Measurements from ENCODE around the gene CAMK1G. TPM values are rescaled to one million over a fixed set of nuclear protein-coding genes. Genes with fewer than 3 reads are reported as not detected.

Gene CAMK1G
- total and polyA plus RNA-seq, 2 donors (not counting 3 experiments of a cell fraction or from before 2014, with no cell fraction given), result not detected

DNA sequence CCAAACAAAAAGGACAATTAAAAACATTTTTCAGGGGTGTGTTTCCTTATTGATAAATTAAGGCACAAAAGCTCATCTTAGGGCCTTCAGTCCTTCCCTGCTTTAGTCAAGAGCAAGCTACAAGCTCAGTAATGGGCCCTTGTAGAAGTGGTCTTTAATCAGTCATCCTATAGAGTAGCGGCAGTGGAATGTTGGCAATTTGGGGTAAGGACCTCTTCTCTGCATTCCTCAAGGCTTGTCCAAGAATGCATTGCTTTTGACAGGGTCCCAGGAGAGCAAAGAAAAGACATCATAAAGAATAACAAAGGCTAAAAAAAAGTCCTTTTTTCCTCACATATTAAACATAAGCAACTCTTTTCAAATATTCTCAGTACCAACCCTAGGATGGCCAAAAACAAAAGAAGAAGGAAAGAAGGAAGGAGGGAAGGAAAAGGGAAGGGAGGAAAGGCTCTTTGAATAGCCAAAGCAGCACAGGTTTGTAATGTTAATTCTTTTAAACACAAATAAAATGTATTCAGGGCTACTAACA, 27.3 kb upstream of the CAMK1G start:
- no peak overlapping the region for H3K4me2 ChIP-seq (ENCODE audit: insufficient read depth, low read length)
- H4K20me1 ChIP-seq (replicated peaks; ENCODE audit: control insufficient read depth, extremely low read depth, insufficient read depth, low read length), result no peaks in the 10 kb centered on the region
- intact Hi-C loops (cut with micrococcal nuclease), result no loop called here
- FAIRE-seq, result no peak
- H3K9me1 ChIP-seq (replicated peaks; ENCODE audit: control insufficient read depth, extremely low read depth, insufficient read depth, low read length), result no peaks in the 10 kb centered on the region
- ChIA-PET POLR2A (no interaction called here), CTCF (interaction anchor here (1.3 kb wide), 1 partner anchor 13 kb away, joined by 3 read pairs; no protein-coding TSS in a partner anchor)
- BruUV-seq (replicated peaks), result no TSS peak
- H3K27ac ChIP-seq (ENCODE audit: insufficient read depth, low read depth, low read length), result no peak overlapping the region
- H3K9ac ChIP-seq (replicated peaks; ENCODE audit: extremely low read depth, insufficient read depth, low read length), result no peak overlapping the region
- dilution Hi-C loops (cut with MboI; ENCODE audit: extremely low pct_ligation_motif_present, low sequenced_read_pairs), result no loop called here
- peaks cover 2 to 5% of the 10 kb centered on the region in 2 experiments for H3K27me3 ChIP-seq (ENCODE audit: control insufficient read depth in 2 of 2, insufficient read depth in 2 of 2, low read length in 2 of 2)
- no peaks in the 10 kb centered on the region for H3K79me2 ChIP-seq (ENCODE audit: control insufficient read depth, insufficient read depth, low read length)
- H3K9me3 ChIP-seq (replicated peaks; ENCODE audit: control insufficient read depth, insufficient read depth, low read length), result no peaks in the 10 kb centered on the region
- no peak overlapping the region for H2AFZ ChIP-seq (ENCODE audit: low read depth, low read length)
- TF ChIP-seq, protein P1, sequence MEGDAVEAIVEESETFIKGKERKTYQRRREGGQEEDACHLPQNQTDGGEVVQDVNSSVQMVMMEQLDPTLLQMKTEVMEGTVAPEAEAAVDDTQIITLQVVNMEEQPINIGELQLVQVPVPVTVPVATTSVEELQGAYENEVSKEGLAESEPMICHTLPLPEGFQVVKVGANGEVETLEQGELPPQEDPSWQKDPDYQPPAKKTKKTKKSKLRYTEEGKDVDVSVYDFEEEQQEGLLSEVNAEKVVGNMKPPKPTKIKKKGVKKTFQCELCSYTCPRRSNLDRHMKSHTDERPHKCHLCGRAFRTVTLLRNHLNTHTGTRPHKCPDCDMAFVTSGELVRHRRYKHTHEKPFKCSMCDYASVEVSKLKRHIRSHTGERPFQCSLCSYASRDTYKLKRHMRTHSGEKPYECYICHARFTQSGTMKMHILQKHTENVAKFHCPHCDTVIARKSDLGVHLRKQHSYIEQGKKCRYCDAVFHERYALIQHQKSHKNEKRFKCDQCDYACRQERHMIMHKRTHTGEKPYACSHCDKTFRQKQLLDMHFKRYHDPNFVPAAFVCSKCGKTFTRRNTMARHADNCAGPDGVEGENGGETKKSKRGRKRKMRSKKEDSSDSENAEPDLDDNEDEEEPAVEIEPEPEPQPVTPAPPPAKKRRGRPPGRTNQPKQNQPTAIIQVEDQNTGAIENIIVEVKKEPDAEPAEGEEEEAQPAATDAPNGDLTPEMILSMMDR (IDR thresholded peaks at IDR 0.05; ENCODE audit: extremely low read depth in 1 of 2, insufficient read depth in 1 of 2, low read depth in 1 of 2, low read length in 2 of 2), result no peak
- TF ChIP-seq MYC (IDR thresholded peaks at IDR 0.05; ENCODE audit: low read depth, low read length) (no peak), POLR2AphosphoS5 (IDR thresholded peaks at IDR 0.05; ENCODE audit: insufficient read depth, low read depth, low read length) (no peak), JUN (IDR thresholded peaks at IDR 0.05; ENCODE audit: borderline replicate concordance, insufficient read depth, insufficient read length, low read depth) (no peak), MAX (IDR thresholded peaks at IDR 0.05; ENCODE audit: insufficient read depth, insufficient read length) (no peak), GATA2 (IDR thresholded peaks at IDR 0.05; ENCODE audit: insufficient read depth, insufficient read length, low read depth, low read length) (no peak), EZH2 (IDR thresholded peaks at IDR 0.05; ENCODE audit: borderline replicate concordance, low read depth, low read length, severe bottlenecking) (no peak), POLR2A (IDR thresholded peaks at IDR 0.05; ENCODE audit: low read depth, low read length) (no peak), FOS (IDR thresholded peaks at IDR 0.05; ENCODE audit: borderline replicate concordance, insufficient read depth, low read length) (no peak)
- no peaks in the 10 kb centered on the region for H3K4me1 ChIP-seq (ENCODE audit: control insufficient read depth, extremely low read depth, insufficient read depth, low read length)
- no peak overlapping the region for H3K4me3 ChIP-seq (replicated peaks in 1 of 3; ENCODE audit: insufficient read depth in 1 of 3, low read depth in 1 of 3, low read length in 3 of 3)
- no peaks in the 10 kb centered on the region for H3K36me3 ChIP-seq (ENCODE audit: control insufficient read depth in 2 of 2, extremely low read depth in 1 of 2, insufficient read depth in 2 of 2, low read length in 2 of 2)
- DNase-seq (ENCODE audit: low read depth, low spot score), result no peak

All from endothelial cell of umbilical vein (primary cell).